Central memory CD8-positive, alpha-beta T cell (primary cell): ENCODE data around the gene ADGRG2.
"Not testable (repeated sequence)": the region's sequence is repeated elsewhere in the genome, so short reads cannot be mapped to it uniquely, and the experiment has no call there.

Source experiments
- ATAC-seq: fragments of 150-1000 bp; cut with Tn5 transposase; replicated peaks from 2 replicates; pipeline ENCODE4 v1.10.0; 2022; ENCODE audit warnings: mild to moderate bottlenecking, moderate FRiP score, moderate number of reproducible peaks; ENCODE audit not compliant: poor library complexity, severe bottlenecking; ENCODE audit errors: extremely low read depth
- DNase-seq, 2 donors: peaks; one replicate each; pipeline ENCODE4 v3.0.0; 2021; ENCODE audit warnings: low spot score in 2 of 2
- H3K27ac Mint-ChIP-seq: one replicate; pipeline ENCODE4 v1.8.0; 2022; ENCODE audit warnings: low read depth, mild to moderate bottlenecking, moderate library complexity, mixed read lengths
- H3K27me3 Mint-ChIP-seq: one replicate; pipeline ENCODE4 v1.8.0; 2022; ENCODE audit warnings: mixed read lengths
- H3K36me3 Mint-ChIP-seq: one replicate; pipeline ENCODE4 v1.8.0; 2022; ENCODE audit warnings: mild to moderate bottlenecking, moderate library complexity, mixed read lengths; ENCODE audit not compliant: insufficient read depth
- H3K4me1 Mint-ChIP-seq: one replicate; pipeline ENCODE4 v1.8.0; 2022; ENCODE audit warnings: mixed read lengths
- H3K4me3 Mint-ChIP-seq: one replicate; pipeline ENCODE4 v1.8.0; 2022; ENCODE audit warnings: mild to moderate bottlenecking, moderate library complexity, mixed read lengths
- H3K9me3 Mint-ChIP-seq: one replicate; pipeline ENCODE4 v1.8.0; 2022; ENCODE audit warnings: mixed read lengths

Gene ADGRG2

DNA sequence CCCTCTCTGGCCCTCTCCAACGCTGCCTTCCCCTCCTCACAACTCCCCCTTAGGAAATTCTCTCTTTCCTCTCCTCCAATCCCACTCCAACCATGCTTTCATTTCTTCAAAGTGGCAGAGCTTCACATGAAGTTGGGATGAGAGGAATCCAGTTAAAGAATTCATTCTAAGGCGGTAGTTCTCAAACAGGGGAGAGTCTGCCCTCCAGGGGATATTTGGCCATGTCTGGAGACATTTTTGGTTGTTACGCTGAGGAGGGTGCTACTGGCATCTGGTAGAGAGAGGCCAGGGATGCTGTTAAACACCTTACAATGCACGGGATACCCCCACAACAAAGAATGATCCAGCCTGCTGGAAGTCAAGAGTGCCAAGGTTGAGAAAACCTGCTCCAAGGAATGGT lies 97.9 kb downstream of the ADGRG2 start:
- Mint-ChIP-seq H3K27me3 (no peaks in the 10 kb centered on the region), H3K4me1 (no peaks in the 10 kb centered on the region), H3K9me3 (no peaks in the 10 kb centered on the region), H3K27ac (no peak overlapping the region), H3K4me3 (no peak overlapping the region), H3K36me3 (no peaks in the 10 kb centered on the region)
- DNase-seq: no peak
- no peak for ATAC-seq

DNA sequence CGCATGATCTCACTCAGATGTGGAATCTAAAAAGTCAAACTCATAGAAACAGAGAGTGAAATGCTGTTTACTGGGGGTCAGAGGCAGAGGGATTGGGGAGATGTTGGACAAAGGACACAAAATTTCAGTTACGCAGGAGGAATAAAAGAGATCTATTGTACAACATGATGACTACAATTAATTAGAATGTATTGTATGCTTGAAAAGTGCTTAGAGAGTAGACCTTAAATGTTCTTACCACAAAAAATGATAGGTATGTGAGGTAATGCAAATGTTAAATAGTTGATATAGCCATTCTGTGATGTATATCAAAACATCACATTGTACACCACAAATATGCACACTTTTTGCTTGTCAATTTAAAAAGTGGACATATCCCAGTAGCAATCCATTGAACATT lies 102.3 kb downstream of the ADGRG2 start:
- Mint-ChIP-seq H3K36me3 (no peaks in the 10 kb centered on the region), H3K4me1 (no peaks in the 10 kb centered on the region), H3K27ac (no peak overlapping the region), H3K9me3 (no peaks in the 10 kb centered on the region), H3K4me3 (no peak overlapping the region), H3K27me3 (no peaks in the 10 kb centered on the region)
- no peak for DNase-seq
- no peak for ATAC-seq

DNA sequence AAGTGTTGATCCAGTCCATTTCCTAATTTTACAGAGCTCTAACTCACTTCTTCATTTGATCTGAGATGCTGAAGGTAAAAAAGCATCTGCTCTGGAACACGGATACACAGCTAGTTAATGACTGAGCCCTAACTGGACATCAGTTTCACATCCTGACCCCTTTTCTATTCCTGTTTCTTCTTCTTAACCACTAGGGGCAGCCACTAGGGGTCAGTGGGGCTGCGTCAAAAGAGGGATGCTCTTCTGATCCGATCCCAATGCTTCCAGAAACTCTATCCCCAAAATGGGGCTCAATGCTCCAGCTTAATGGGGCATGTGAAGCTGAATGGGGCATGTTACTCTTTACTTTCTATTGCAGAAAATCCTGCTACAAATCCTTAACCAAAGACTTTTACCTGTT lies 105.0 kb downstream of the ADGRG2 start:
- Mint-ChIP-seq H3K36me3 (no peaks in the 10 kb centered on the region), H3K27ac (no peak overlapping the region), H3K4me3 (no peak overlapping the region), H3K9me3 (no peaks in the 10 kb centered on the region), H3K4me1 (no peaks in the 10 kb centered on the region), H3K27me3 (no peaks in the 10 kb centered on the region)
- DNase-seq (no peak), ATAC-seq (no peak)

DNA sequence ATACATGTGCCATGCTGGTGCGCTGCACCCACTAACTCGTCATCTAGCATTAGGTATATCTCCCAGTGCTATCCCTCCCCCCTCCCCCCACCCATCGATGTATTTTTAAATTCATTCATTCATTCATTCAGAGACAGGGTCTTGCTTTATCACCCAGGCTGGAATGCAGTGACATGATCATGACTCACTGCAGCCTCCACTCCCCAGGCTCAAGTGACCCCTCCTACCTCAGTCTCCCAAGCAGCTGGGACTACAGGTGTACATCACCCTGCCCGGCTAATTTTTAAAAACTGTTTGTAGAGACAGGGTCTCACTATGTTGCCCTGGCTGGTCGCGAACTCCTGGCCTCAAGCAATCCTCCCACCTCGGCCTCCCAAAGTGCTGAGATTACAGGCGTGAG lies 105.7 kb downstream of the ADGRG2 start:
- H3K9me3 Mint-ChIP-seq, H3K4me3 Mint-ChIP-seq, DNase-seq, ATAC-seq, H3K27me3 Mint-ChIP-seq, H3K36me3 Mint-ChIP-seq, H3K27ac Mint-ChIP-seq, H3K4me1 Mint-ChIP-seq: not testable (repeated sequence)

DNA sequence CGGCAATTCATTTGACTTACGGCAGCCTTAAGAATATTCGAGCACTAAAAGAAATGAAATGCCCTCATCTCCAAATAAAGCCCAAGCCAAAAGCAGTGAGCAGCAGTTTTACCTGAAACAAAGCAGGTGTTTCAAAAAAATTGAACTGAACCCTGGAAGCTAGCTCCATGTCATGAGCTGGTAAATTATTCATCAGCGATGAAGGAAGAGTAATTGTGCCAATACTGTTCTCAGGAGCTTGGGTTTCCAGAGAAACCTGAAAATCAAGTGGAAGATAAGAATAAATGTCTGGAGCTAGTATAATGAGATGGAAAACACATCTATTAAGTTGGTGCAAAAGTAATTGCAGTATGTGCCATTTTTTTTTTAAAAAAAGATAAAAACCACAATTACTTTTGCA lies 114.4 kb downstream of the ADGRG2 start:
- H3K4me3 Mint-ChIP-seq: no peak overlapping the region
- no peaks in the 10 kb centered on the region for H3K36me3 Mint-ChIP-seq
- ATAC-seq: no peak
- no peaks in the 10 kb centered on the region for H3K4me1 Mint-ChIP-seq
- no peaks in the 10 kb centered on the region for H3K9me3 Mint-ChIP-seq
- H3K27me3 Mint-ChIP-seq: no peaks in the 10 kb centered on the region
- DNase-seq: no peak
- no peak overlapping the region for H3K27ac Mint-ChIP-seq

DNA sequence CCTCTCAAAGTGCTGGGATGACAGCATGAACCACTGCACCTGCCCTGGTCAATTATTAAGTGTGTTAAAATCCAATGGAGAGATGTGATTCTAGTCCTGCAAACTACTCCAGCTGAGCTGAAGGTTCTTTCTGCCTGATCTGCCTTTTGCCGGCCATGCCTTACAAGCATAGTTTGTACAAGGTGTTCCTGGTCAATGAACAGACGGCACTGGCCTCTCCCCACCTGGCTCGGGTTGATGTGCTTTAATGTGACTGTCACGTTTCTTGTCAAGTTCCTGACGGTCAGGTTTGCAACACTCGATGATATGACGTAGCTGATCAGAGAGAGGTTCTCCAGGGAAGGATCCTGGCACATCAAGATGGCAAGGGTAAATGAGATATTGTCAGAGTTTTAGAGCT lies 115.3 kb downstream of the ADGRG2 start:
- Mint-ChIP-seq H3K4me1 (no peaks in the 10 kb centered on the region), H3K27ac (no peak overlapping the region), H3K4me3 (no peak overlapping the region), H3K27me3 (no peaks in the 10 kb centered on the region), H3K9me3 (no peaks in the 10 kb centered on the region), H3K36me3 (no peaks in the 10 kb centered on the region)
- ATAC-seq: no peak
- DNase-seq: no peak

DNA sequence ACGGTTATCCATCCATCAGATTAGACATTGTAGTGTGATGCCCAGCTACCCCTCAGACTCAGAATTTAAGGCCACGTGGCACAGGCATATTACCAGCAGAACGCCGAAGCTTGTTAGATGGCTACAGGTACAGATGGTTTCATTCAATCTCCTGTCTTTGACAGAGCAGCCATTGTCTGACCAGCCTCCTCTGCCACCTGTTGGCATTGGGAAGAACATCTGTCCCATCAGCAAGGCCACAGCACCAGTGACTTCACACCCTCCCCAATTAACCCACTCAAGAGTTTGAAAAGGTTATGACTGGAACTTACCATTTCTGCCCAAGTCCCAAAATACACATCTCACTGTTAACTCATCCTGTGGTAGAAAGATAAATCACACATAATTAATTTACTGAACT lies 116.4 kb downstream of the ADGRG2 start:
- H3K4me1 Mint-ChIP-seq: no peaks in the 10 kb centered on the region
- H3K27ac Mint-ChIP-seq: no peak overlapping the region
- DNase-seq (no peak), ATAC-seq (no peak)
- no peaks in the 10 kb centered on the region for H3K9me3 Mint-ChIP-seq
- H3K36me3 Mint-ChIP-seq: no peaks in the 10 kb centered on the region
- no peaks in the 10 kb centered on the region for H3K27me3 Mint-ChIP-seq
- H3K4me3 Mint-ChIP-seq: no peak overlapping the region

DNA sequence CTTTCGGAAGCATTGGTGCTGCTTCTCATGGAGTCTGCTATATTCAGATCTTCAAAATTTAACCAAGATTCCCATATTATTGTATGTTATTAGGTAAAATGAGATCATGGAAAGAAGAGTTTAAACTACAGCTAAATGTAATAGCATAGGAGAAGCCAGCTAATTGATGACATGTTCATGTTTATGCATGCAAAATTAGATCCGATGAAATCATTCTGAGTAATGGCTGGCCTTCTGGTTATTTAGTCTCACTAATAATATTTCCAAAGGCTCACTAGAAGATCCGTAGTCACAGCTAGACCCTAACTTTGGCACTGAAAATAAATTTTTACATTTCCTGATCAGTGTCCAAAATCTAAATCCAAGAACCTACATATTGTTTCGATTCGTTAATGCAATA lies 118.5 kb downstream of the ADGRG2 start:
- no peak for DNase-seq
- no peak for ATAC-seq
- no peaks in the 10 kb centered on the region for H3K36me3 Mint-ChIP-seq
- no peaks in the 10 kb centered on the region for H3K9me3 Mint-ChIP-seq
- no peak overlapping the region for H3K4me3 Mint-ChIP-seq
- H3K27me3 Mint-ChIP-seq: no peaks in the 10 kb centered on the region
- no peak overlapping the region for H3K27ac Mint-ChIP-seq
- H3K4me1 Mint-ChIP-seq: no peaks in the 10 kb centered on the region

DNA sequence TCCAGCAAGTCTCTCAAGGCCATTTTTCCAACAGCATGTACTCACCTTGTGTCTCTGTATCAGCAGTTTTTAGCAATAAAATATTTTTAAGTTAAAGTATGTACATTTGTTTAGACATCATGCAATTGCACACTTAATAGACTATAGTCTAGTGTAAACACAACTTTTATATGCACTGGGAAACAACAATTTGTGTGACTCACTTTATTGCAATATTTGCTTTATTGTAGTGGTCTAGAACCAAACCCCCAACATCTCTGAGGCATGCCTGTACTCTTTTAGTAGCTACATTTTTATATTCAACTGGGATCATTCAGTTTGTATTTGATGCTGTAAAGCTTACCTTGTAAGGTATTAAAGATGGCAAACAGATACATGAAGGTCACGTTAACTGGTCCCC lies 123.6 kb downstream of the ADGRG2 start:
- ATAC-seq (no peak), DNase-seq (no peak)
- H3K4me3 Mint-ChIP-seq: no peak overlapping the region
- no peaks in the 10 kb centered on the region for H3K36me3 Mint-ChIP-seq
- H3K27ac Mint-ChIP-seq: no peak overlapping the region
- no peaks in the 10 kb centered on the region for H3K27me3 Mint-ChIP-seq
- no peaks in the 10 kb centered on the region for H3K4me1 Mint-ChIP-seq
- H3K9me3 Mint-ChIP-seq: no peaks in the 10 kb centered on the region

DNA sequence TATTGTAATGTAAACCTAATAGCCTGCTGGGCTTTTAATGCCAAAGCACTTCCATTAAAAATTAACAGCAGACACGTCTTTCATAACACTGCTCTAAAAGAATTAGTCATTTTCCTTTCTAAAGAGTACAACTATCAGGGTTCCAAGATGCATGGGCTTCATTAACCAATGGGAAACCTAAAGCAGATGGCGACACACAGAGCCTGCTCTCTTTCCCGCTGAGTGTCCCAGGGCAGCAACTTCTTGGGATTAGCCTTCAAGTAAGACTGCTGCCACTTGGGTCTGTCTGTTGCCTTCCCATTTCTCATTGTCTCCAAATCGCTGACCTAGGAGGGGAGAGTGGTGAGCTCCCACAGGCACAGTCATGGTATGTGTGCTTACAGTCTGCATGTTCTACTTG lies 124.4 kb downstream of the ADGRG2 start:
- no peak overlapping the region for H3K27ac Mint-ChIP-seq
- ATAC-seq (no peak), DNase-seq (no peak)
- no peak overlapping the region for H3K4me3 Mint-ChIP-seq
- H3K36me3 Mint-ChIP-seq: no peaks in the 10 kb centered on the region
- no peaks in the 10 kb centered on the region for H3K4me1 Mint-ChIP-seq
- H3K9me3 Mint-ChIP-seq: no peaks in the 10 kb centered on the region
- H3K27me3 Mint-ChIP-seq: no peaks in the 10 kb centered on the region

DNA sequence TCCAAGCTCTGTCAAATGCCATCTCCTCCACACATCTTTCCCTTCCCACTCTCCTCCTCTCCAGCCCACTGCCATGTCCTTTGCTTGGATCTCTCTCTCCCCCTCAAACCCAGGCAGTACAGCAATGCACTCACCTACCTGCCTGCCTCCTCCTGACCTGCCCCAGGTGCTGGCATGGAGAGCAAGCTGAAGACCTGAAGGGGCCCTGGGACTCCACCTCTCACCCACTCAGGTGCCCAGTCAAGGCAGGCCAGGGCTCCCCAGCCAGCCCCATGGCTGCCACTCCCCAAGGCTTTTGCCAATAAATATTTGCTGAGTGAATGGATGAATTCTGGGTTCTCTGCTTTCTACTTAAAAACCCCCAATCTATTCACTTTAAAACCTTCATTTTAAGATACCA lies 125.7 kb downstream of the ADGRG2 start:
- H3K27ac Mint-ChIP-seq: no peak overlapping the region
- no peak for ATAC-seq
- no peaks in the 10 kb centered on the region for H3K36me3 Mint-ChIP-seq
- H3K9me3 Mint-ChIP-seq: no peaks in the 10 kb centered on the region
- no peaks in the 10 kb centered on the region for H3K27me3 Mint-ChIP-seq
- DNase-seq: no peak
- H3K4me3 Mint-ChIP-seq: no peak overlapping the region
- H3K4me1 Mint-ChIP-seq: no peaks in the 10 kb centered on the region

DNA sequence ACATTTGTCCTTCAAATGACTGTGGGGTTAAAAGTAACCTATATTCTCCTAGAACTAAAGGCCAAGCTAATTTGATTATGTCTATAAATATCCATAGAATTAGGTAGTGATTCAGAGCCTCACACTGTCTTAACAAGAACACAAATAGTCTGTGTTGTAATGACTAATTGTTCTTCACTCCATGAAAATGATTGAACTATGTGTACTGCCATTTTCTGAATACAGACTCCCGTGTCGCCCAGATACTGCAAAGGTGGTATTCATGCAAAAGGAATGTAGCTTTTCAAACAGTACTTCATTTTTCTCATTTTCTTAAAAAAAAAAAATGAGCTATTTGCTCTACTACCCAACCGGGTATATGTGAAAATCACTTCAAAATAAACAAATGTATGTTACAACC lies 127.0 kb downstream of the ADGRG2 start:
- H3K36me3 Mint-ChIP-seq: no peaks in the 10 kb centered on the region
- ATAC-seq: no peak
- H3K27ac Mint-ChIP-seq: no peak overlapping the region
- DNase-seq: no peak
- no peaks in the 10 kb centered on the region for H3K9me3 Mint-ChIP-seq
- no peak overlapping the region for H3K4me3 Mint-ChIP-seq
- H3K27me3 Mint-ChIP-seq: no peaks in the 10 kb centered on the region
- H3K4me1 Mint-ChIP-seq: no peaks in the 10 kb centered on the region

DNA sequence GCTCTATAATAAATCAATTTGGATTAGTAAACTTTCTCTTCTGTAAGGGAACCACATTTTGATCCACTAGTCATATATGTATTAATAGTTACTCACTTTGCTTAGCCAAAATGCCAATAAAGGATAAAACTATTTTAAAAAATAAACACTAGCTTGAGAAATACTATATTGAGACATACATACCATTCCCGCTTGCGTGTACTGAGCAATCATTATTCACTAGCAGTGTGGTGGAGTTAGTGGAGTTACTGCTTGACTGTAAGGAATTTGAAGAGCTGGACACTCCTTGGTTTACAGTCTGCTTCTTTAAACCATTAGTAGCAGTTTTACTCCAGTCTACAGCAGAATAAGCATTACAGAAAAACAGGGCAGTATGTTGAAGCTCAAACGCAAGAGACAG lies 127.6 kb downstream of the ADGRG2 start:
- no peaks in the 10 kb centered on the region for H3K36me3 Mint-ChIP-seq
- H3K9me3 Mint-ChIP-seq: no peaks in the 10 kb centered on the region
- H3K4me3 Mint-ChIP-seq: no peak overlapping the region
- ATAC-seq: no peak
- H3K4me1 Mint-ChIP-seq: no peaks in the 10 kb centered on the region
- H3K27me3 Mint-ChIP-seq: no peaks in the 10 kb centered on the region
- DNase-seq: no peak
- H3K27ac Mint-ChIP-seq: no peak overlapping the region

DNA sequence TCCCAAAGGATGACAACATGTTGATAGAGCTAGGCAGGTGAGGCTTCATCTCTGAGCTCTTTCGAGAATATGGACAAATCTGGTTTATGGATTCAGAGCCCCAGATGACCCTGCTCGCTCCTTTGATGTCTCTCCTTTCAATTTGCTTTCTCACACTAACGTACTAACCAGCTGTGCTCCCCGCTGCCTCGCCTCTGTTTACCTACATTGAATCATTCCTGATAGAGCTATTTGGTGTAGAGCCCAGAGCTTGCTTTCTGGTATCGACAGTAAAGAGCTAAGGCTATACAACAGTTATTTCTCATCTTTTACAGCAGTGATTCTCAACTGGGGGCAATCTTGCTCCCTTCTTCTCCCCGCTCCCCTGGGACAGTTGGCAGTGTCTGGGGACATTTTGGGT lies 129.4 kb downstream of the ADGRG2 start:
- DNase-seq (no peak), ATAC-seq (no peak)
- no peaks in the 10 kb centered on the region for H3K4me1 Mint-ChIP-seq
- H3K36me3 Mint-ChIP-seq: no peaks in the 10 kb centered on the region
- no peak overlapping the region for H3K27ac Mint-ChIP-seq
- H3K4me3 Mint-ChIP-seq: no peak overlapping the region
- no peaks in the 10 kb centered on the region for H3K27me3 Mint-ChIP-seq
- H3K9me3 Mint-ChIP-seq: no peaks in the 10 kb centered on the region
